HL-60 (cell line): ENCODE data around the gene ZNF587.

Experiments
- CTCF ChIP-seq: IDR thresholded peaks from one replicate; pipeline ENCODE4 v1.5.1; 2011; ENCODE audit warnings: low read length, control low read depth, inconsistent platforms; ENCODE audit not compliant: insufficient read depth
- POLR2AphosphoS5 ChIP-seq: IDR thresholded peaks from 2 replicates; pipeline ENCODE4 v1.6.1; 2012; ENCODE audit warnings: low read depth
- SPI1 ChIP-seq: IDR thresholded peaks from 2 replicates; pipeline ENCODE4 v1.6.1; 2012; ENCODE audit warnings: low read depth, mild to moderate bottlenecking, borderline replicate concordance

GRCh38 chr19:57907394-57907793, 57.7 kb downstream of the ZNF587 start:
- TF ChIP-seq CTCF (no peak), POLR2AphosphoS5 (no peak), SPI1 (no peak)
